Mesenchymal stem cell (in vitro differentiated cells and primary cell): ENCODE results near the gene A4GALT.
A peak's percentile ranks its signal among the peaks of the same experiment; 100 is the strongest.

Source experiments
- DNase-seq: peaks from one replicate; pipeline ENCODE4 v3.0.0-alpha.2; 2013
- H2AFZ ChIP-seq: one replicate; pipeline ENCODE4 v1.6.1; 2013; ENCODE audit warnings: low read depth, mild to moderate bottlenecking, control low read depth, inconsistent platforms, low read length, moderate library complexity
- H2AK5ac ChIP-seq: 2 replicates; pipeline ENCODE4 v1.6.1; 2013; ENCODE audit warnings: low read length, moderate library complexity, mild to moderate bottlenecking, inconsistent platforms; ENCODE audit not compliant: severe bottlenecking
- H2BK120ac ChIP-seq: one replicate; pipeline ENCODE4 v1.6.1; 2013; ENCODE audit warnings: low read depth, mild to moderate bottlenecking, inconsistent platforms, low read length, moderate library complexity
- H2BK12ac ChIP-seq, 2 experiments: one replicate each; pipeline ENCODE4 v1.6.1; 2013; ENCODE audit warnings: inconsistent platforms in 2 of 2, low read length in 2 of 2, mild to moderate bottlenecking in 2 of 2, moderate library complexity in 2 of 2, control low read depth in 1 of 2
- H2BK15ac ChIP-seq: one replicate; pipeline ENCODE4 v1.6.1; 2013; ENCODE audit warnings: mild to moderate bottlenecking, low read depth, inconsistent platforms; ENCODE audit not compliant: poor library complexity, severe bottlenecking
- H2BK5ac ChIP-seq: 2 replicates; pipeline ENCODE4 v1.6.1; 2013; ENCODE audit warnings: low read depth, mild to moderate bottlenecking, low read length, control low read depth, inconsistent platforms; ENCODE audit not compliant: poor library complexity, severe bottlenecking
- H3K14ac ChIP-seq, 2 experiments: one replicate each; pipeline ENCODE4 v1.6.1; 2013; ENCODE audit warnings: inconsistent platforms in 2 of 2, low read length in 2 of 2, control low read depth in 1 of 2, mild to moderate bottlenecking in 1 of 2, moderate library complexity in 1 of 2
- H3K18ac ChIP-seq, 2 experiments: one replicate each; pipeline ENCODE4 v1.6.1; 2013; ENCODE audit warnings: inconsistent platforms in 2 of 2, low read length in 2 of 2, control low read depth in 1 of 2, low read depth in 1 of 2, mild to moderate bottlenecking in 1 of 2
- H3K23ac ChIP-seq, 2 experiments: one replicate each; pipeline ENCODE4 v1.6.1; 2013; ENCODE audit warnings: inconsistent platforms in 2 of 2, low read length in 2 of 2, mild to moderate bottlenecking in 2 of 2, moderate library complexity in 2 of 2, control low read depth in 1 of 2
- H3K27ac ChIP-seq: 2 replicates; pipeline ENCODE4 v1.5.1; 2013; ENCODE audit warnings: mild to moderate bottlenecking, moderate library complexity, low read length, control low read depth, inconsistent platforms; ENCODE audit not compliant: poor library complexity, severe bottlenecking
- H3K27me3 ChIP-seq, 2 experiments: 2 replicates each; pipeline versions ENCODE4 v1.6.1 to v1.7.0; 2013; ENCODE audit warnings: low read length in 2 of 2, mild to moderate bottlenecking in 2 of 2, moderate library complexity in 2 of 2, control low read depth in 1 of 2, inconsistent platforms in 1 of 2; ENCODE audit not compliant: control insufficient read depth in 1 of 2, insufficient read depth in 1 of 2
- H3K36me3 ChIP-seq, 2 experiments: 2 replicates each; pipeline versions ENCODE4 v1.6.1 to v1.7.0; 2013; ENCODE audit warnings: low read length in 2 of 2, control low read depth in 1 of 2, inconsistent platforms in 1 of 2, low read depth in 1 of 2, mild to moderate bottlenecking in 1 of 2; ENCODE audit not compliant: insufficient read depth in 2 of 2, control insufficient read depth in 1 of 2
- H3K4ac ChIP-seq, 2 experiments: one replicate each; pipeline ENCODE4 v1.6.1; 2013; ENCODE audit warnings: inconsistent platforms in 2 of 2, low read length in 2 of 2, mild to moderate bottlenecking in 2 of 2, moderate library complexity in 2 of 2, control low read depth in 1 of 2, low read depth in 1 of 2
- H3K4me1 ChIP-seq: 2 replicates; pipeline ENCODE4 v1.6.1; 2013; ENCODE audit warnings: low read depth, low read length, control low read depth; ENCODE audit not compliant: control insufficient read depth, insufficient read depth
- H3K4me2 ChIP-seq: 2 replicates; pipeline ENCODE4 v1.6.1; 2013; ENCODE audit warnings: low read length, mild to moderate bottlenecking, inconsistent platforms; ENCODE audit not compliant: poor library complexity, severe bottlenecking
- H3K4me3 ChIP-seq, 2 experiments: 2 replicates each; pipeline versions ENCODE4 v1.5.1 to v1.7.0; 2013; ENCODE audit warnings: low read length in 2 of 2, mild to moderate bottlenecking in 2 of 2, control low read depth in 1 of 2, low read depth in 1 of 2; ENCODE audit not compliant: insufficient read depth in 1 of 2
- H3K79me1 ChIP-seq: replicated peaks from 2 replicates; pipeline ENCODE4 v1.6.1; 2013; ENCODE audit warnings: mild to moderate bottlenecking, control low read depth, low read length, inconsistent platforms; ENCODE audit not compliant: poor library complexity, severe bottlenecking
- H3K9ac ChIP-seq: 2 replicates; pipeline ENCODE4 v1.7.0; 2013; ENCODE audit warnings: mild to moderate bottlenecking, low read length, moderate library complexity
- H3K9me3 ChIP-seq: 2 replicates; pipeline ENCODE4 v1.7.0; 2013; ENCODE audit warnings: mild to moderate bottlenecking, low read length; ENCODE audit not compliant: control insufficient read depth
- H4K8ac ChIP-seq: one replicate; pipeline ENCODE4 v1.6.1; 2013; ENCODE audit warnings: inconsistent platforms, mild to moderate bottlenecking, low read length, moderate library complexity
- H4K91ac ChIP-seq: one replicate; pipeline ENCODE4 v1.6.1; 2013; ENCODE audit warnings: mild to moderate bottlenecking, low read length, inconsistent platforms
- WGBS: methylation state at CpG from one replicate; pipeline ENCODE4 v1.1.7; 2013; ENCODE audit warnings: mixed read lengths; 5-methylcytosine and 5-hydroxymethylcytosine counted together

The A4GALT gene

DNA sequence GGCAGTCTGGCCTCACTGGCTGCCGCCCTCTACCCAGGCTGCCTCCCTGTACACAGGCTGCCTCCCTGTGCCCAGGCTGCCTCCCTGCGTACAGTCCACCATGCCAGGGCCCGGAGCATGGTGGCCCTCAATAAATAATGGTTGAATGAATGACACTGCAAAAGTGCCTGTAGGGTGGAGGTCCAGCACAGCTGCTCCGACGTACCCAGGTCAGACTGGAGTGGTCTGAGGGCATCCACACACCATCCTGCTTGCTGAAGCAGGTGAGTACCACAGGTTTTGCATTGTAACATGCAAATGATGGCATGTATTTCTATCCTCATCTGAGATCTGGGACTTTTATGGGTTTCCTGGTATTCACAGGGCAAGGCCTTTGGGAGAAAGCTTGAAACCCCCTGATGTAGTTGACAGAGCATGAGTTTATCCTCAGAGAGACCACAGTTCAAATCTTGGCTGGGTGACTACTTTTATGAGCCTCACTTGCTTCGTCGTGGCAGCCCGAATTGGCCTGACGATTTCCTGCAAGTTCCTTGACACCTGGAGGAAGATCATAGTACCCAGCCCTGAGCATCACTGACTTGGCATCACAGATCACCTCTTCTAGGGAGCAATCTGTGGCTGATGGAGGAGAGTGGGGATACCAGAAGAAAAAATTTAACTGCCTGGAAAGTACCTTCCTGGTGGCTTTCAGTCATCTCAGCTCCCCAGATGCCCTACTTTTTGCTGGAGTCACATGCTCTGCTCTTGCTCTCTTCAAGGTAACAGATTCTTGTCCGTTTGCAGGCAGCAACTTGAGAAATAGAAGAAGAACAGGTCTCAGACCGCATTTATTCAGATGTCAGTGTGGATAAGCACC is 55.5 kb downstream of the A4GALT start:
- Histone ChIP-seq H3K4ac (no peak overlapping the region), H3K36me3 (no peaks in the 10 kb centered on the region), H3K9ac (no peak overlapping the region), H2AK5ac (no peak overlapping the region), H3K4me3 (no peak overlapping the region), H2BK5ac (no peak overlapping the region), H3K23ac (no peak overlapping the region), H3K18ac (no peak overlapping the region), H2BK15ac (no peak overlapping the region), H3K79me1 (no peaks in the 10 kb centered on the region), H3K27me3 (no peaks in the 10 kb centered on the region), H2BK120ac (no peak overlapping the region), H3K27ac (no peak overlapping the region), H2BK12ac (no peak overlapping the region), H3K4me2 (no peak overlapping the region), H4K91ac (no peak overlapping the region), H4K8ac (no peak overlapping the region), H3K14ac (no peak overlapping the region), H3K9me3 (no peaks in the 10 kb centered on the region), H3K4me1 (peaks cover 6% of the 10 kb centered on the region), H2AFZ (no peak overlapping the region)
- DNase-seq = no peak
- WGBS = 78% methylated on average over 10 of the region's 11 CpGs

DNA sequence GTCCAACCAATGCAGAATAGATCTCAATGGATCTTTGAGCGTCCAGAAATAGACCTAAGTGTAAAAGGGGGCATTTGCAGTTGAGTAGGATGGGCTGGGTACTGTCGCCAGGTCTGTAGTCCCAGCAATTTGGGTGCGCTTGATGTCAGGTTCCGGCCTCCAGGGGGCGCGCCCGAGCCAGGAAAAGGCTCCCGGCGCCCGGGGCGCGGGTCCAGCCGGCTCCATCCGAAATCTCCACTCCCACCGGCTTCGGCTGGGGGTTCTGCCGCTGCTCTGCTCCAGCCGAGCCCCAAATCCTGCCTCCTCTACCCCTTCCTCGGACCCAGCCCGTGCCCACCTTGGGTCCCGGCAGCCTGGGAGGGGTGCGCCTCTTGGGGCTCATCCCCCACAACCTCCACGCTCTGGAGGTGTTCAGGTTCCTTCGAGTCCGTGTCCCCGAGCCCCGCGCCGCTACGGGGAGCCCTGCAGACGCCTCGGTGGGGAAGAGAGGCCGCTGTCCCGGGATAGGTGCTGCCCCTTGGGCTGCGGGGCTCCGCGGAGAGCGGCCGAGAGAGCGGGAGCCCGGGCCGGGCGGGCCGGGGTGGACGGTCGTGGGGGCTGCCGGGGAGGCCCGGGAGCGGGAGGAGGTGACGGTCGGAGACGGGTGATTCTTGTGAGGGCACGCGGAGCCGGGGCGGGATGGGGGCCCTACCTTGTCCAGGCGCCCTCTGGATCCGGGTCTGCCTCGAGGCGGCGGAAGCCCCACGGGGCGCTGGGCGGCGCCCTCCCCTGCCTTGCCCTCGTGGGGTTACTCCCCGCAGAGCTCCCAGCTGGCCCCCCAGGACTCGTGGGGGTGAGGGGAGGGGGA is 58.5 kb downstream of the A4GALT start:
- H3K79me1 ChIP-seq = no peaks in the 10 kb centered on the region
- H2BK12ac ChIP-seq = peak overlapping the region; percentile 46 to 61
- H3K4me2 ChIP-seq = peak overlapping the region; percentile 84
- peak overlapping the region; percentile 1 to 79 for H3K18ac ChIP-seq
- H2BK120ac ChIP-seq = peak overlapping the region; percentile 59
- peak overlapping the region; percentile 63 for H4K91ac ChIP-seq
- peak overlapping the region; percentile 51 to 75 for H3K4me3 ChIP-seq
- no peaks in the 10 kb centered on the region for H3K9me3 ChIP-seq
- no peak overlapping the region for H3K14ac ChIP-seq
- H3K4ac ChIP-seq = peak overlapping the region in 1 of 2 experiments; percentile 7
- peaks cover 11% of the 10 kb centered on the region for H3K4me1 ChIP-seq
- peak overlapping the region; percentile 78 for H3K9ac ChIP-seq
- no peak overlapping the region for H3K23ac ChIP-seq
- no peak overlapping the region for H3K27ac ChIP-seq
- no peak overlapping the region for H2BK5ac ChIP-seq
- no peaks in the 10 kb centered on the region for H3K27me3 ChIP-seq
- H4K8ac ChIP-seq = peak overlapping the region; percentile 66
- WGBS = 4% methylated on average over 52 of the region's 68 CpGs
- DNase-seq = peak; percentile 67
- peak overlapping the region; percentile 33 for H2AFZ ChIP-seq
- no peaks in the 10 kb centered on the region for H3K36me3 ChIP-seq
- no peak overlapping the region for H2AK5ac ChIP-seq
- peak overlapping the region; percentile 75 for H2BK15ac ChIP-seq

- Histone ChIP-seq H3K36me3 (no peaks in the 10 kb centered on the region), H2AFZ (no peak overlapping the region), H3K27me3 (no peaks in the 10 kb centered on the region), H2AK5ac (no peak overlapping the region), H3K18ac (no peak overlapping the region), H2BK12ac (no peak overlapping the region), H3K4me3 (no peak overlapping the region), H4K91ac (no peak overlapping the region), H2BK120ac (no peak overlapping the region), H3K14ac (no peak overlapping the region), H3K9me3 (no peaks in the 10 kb centered on the region), H3K4ac (peak overlapping the region in 1 of 2 experiments; percentile 26), H3K4me2 (no peak overlapping the region), H3K4me1 (peaks cover 5% of the 10 kb centered on the region), H3K27ac (no peak overlapping the region), H3K9ac (no peak overlapping the region), H3K79me1 (no peaks in the 10 kb centered on the region), H4K8ac (no peak overlapping the region), H3K23ac (no peak overlapping the region), H2BK15ac (no peak overlapping the region), H2BK5ac (no peak overlapping the region)
- DNase-seq = no peak
- 97% methylated on average over 6 of the region's 8 CpGs for WGBS
These were observed 64.1 kb downstream of the A4GALT start for GRCh38 chr22:42656578-42656977.

- Histone ChIP-seq H3K36me3 (no peaks in the 10 kb centered on the region), H2AK5ac (no peak overlapping the region)
- WGBS = 62% methylated on average over 9 of the region's 9 CpGs
These were observed 65.0 kb downstream of the A4GALT start for GRCh38 chr22:42655693-42656092.

More at GRCh38 chr22:42655693-42656092, 65.0 kb downstream of the A4GALT start:
- Histone ChIP-seq H3K18ac (no peak overlapping the region), H2BK5ac (no peak overlapping the region), H2BK120ac (no peak overlapping the region), H3K79me1 (no peaks in the 10 kb centered on the region), H3K27me3 (no peaks in the 10 kb centered on the region), H4K91ac (no peak overlapping the region), H4K8ac (no peak overlapping the region), H3K9ac (no peak overlapping the region), H2AFZ (no peak overlapping the region), H3K4ac (no peak overlapping the region), H3K14ac (no peak overlapping the region), H3K9me3 (no peaks in the 10 kb centered on the region), H2BK12ac (no peak overlapping the region), H3K4me1 (peaks cover 11% of the 10 kb centered on the region), H3K27ac (no peak overlapping the region), H3K4me2 (no peak overlapping the region), H3K23ac (no peak overlapping the region), H2BK15ac (no peak overlapping the region), H3K4me3 (no peak overlapping the region)
- no peak for DNase-seq
